K562 (cell line): ENCODE data around the gene EGR4.

ENCODE experiments used
- POLR2A ChIP-seq: fragments of 450-650 bp; conservative IDR thresholded peaks from 2 replicates; pipeline ENCODE4 v1.6.1; 2016
- SP1 ChIP-seq: sonication (generic); formaldehyde crosslinking; IDR thresholded peaks from 2 replicates; pipeline ENCODE4 v1.8.1; 2022; ENCODE audit warnings: mild to moderate bottlenecking, missing genetic modification reagents
- SRSF3 ChIP-seq: fragments of 200-400 bp; formaldehyde crosslinking; IDR thresholded peaks from 2 replicates; pipeline ENCODE4 v1.6.1; 2016; ENCODE audit warnings: mild to moderate bottlenecking, low read length, moderate library complexity; ENCODE audit not compliant: insufficient read depth
- TF ChIP-seq, protein P1 (sequence below): sonication (generic); formaldehyde crosslinking; IDR thresholded peaks from 2 replicates; pipeline ENCODE4 v1.8.1; 2023; ENCODE audit warnings: mild to moderate bottlenecking, missing genetic modification reagents
- TF ChIP-seq, protein P2 (sequence below): sonication (generic); formaldehyde crosslinking; IDR thresholded peaks from 2 replicates; pipeline ENCODE4 v1.9.0; 2022; ENCODE audit warnings: mild to moderate bottlenecking, missing genetic modification reagents

- TF ChIP-seq SRSF3 (no peak), SP1 (no peak), POLR2A (no peak)
- TF ChIP-seq, protein P1, sequence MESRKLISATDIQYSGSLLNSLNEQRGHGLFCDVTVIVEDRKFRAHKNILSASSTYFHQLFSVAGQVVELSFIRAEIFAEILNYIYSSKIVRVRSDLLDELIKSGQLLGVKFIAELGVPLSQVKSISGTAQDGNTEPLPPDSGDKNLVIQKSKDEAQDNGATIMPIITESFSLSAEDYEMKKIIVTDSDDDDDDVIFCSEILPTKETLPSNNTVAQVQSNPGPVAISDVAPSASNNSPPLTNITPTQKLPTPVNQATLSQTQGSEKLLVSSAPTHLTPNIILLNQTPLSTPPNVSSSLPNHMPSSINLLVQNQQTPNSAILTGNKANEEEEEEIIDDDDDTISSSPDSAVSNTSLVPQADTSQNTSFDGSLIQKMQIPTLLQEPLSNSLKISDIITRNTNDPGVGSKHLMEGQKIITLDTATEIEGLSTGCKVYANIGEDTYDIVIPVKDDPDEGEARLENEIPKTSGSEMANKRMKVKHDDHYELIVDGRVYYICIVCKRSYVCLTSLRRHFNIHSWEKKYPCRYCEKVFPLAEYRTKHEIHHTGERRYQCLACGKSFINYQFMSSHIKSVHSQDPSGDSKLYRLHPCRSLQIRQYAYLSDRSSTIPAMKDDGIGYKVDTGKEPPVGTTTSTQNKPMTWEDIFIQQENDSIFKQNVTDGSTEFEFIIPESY (CRISPR knock-in tag) = no peak
- TF ChIP-seq, protein P2, sequence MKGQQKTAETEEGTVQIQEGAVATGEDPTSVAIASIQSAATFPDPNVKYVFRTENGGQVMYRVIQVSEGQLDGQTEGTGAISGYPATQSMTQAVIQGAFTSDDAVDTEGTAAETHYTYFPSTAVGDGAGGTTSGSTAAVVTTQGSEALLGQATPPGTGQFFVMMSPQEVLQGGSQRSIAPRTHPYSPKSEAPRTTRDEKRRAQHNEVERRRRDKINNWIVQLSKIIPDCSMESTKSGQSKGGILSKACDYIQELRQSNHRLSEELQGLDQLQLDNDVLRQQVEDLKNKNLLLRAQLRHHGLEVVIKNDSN (CRISPR knock-in tag) = no peak
These were observed 937 bp downstream of the EGR4 start for GRCh38 chr2:73292316-73292905.
